Fibroblast of mammary gland (primary cell): Measurements from ENCODE around the gene CALHM4.
A peak's percentile ranks its signal among the peaks of the same experiment; 100 is the strongest.

Source experiments
- DNase-seq: peaks from one replicate; pipeline ENCODE4 v3.0.0-alpha.2; 2010; ENCODE audit warnings: low read depth
- H3K4me3 ChIP-seq: 2 replicates; pipeline ENCODE4 v1.5.1; 2011; ENCODE audit warnings: low read depth, mild to moderate bottlenecking, low read length, moderate library complexity; ENCODE audit not compliant: control insufficient read depth
- CTCF ChIP-seq: conservative IDR thresholded peaks from 2 replicates; pipeline ENCODE4 v1.5.1; 2011; ENCODE audit warnings: low read depth, low read length, inconsistent platforms; ENCODE audit not compliant: control insufficient read depth, insufficient read depth

CALHM4 gene

DNA sequence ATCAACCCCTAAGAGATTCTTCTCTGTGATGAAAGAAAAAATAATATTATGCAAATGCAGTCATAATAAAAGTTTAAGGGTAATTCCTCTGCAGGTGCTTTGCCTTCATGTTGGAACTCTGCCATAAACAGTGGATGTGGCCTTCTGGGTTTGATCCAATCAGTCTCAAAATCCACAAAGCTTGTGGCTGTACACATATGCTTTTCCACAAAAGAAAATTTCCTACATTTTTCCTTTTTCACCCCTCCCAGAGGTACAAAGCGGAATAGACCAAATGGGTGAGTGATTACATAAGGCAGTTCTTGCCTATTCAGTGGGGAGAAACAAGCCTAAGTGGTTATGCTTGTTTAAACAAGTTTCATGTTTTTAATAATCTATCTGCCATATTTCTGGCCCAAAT is 25.4 kb upstream of the CALHM4 start:
- DNase-seq, result no peak

DNA sequence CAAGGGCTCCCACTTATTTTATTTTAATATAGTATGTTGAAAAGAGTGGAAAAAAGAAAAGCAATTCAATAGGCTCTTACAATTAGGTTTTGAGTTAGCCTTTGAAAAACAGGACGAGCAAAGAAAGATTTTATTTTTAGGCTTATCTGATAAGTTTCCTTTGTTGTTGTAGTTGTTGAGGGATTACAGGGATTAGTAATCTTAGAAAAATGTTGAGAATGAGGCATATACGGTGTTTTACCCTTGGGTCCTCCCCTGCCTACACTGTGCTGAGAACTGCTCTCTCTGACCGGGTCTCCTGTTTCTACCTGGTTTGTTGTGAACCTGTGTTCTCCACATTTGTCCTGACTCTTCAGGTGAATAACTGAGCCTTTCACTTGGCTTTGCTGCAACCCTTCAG is 24.8 kb upstream of the CALHM4 start:
- DNase-seq, result no peak
- no peak for TF ChIP-seq CTCF
- no peak overlapping the region for H3K4me3 ChIP-seq

More for the DNA sequence above, 25.4 kb upstream of the CALHM4 start:
- H3K4me3 ChIP-seq, result no peak overlapping the region
- TF ChIP-seq CTCF, result no peak

- no peak overlapping the region for H3K4me3 ChIP-seq
- no peak for TF ChIP-seq CTCF
- no peak for DNase-seq
Observed at GRCh38 chr6:116529466-116530290, 23.9 kb upstream of the CALHM4 start.

- TF ChIP-seq CTCF, result no peak
- DNase-seq, result no peak
- H3K4me3 ChIP-seq, result no peak overlapping the region
Observed at GRCh38 chr6:116530436-116530835, 23.1 kb upstream of the CALHM4 start.

DNA sequence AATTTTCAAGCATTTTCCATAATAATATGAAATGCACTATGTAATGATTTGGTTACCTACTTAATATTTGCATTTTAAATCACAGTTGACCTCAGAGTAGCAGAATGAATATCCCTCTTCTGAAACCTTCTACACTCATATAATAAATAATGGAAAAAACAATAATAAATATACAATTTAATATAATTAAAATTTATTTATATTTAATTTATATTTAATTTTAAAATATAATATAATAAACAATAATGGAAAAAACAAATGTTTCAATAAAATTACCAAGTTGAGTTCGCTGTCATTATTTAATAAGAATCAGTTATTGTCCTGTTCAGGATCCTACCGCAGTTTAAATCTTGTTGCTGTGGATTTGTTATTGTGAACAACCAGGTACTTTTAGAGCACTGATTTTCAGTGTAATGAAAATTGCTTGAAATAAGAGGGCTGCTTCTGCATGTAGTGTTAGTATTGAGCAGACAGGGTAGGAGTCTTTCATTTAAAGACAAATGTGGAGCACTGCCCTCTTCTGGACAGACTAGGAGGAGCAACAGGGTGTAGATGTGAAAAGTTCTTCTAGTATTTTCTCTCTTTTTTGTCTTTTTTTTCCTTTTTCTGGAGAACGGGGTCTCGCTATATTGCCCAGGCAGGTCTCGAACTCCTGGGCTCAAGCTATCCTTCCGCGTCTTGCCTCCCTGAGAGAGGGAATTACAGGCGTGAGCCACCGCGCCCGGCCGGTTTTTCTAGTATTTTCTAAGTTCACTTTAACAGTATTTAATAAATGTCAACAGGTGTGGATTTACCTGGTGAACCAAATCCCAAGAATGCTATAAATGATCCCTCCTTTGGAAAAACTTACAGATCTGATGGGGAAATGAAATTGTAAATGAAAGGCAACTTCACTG is 21.6 kb upstream of the CALHM4 start:
- no peak overlapping the region for H3K4me3 ChIP-seq
- TF ChIP-seq CTCF, result peak; percentile 88
- DNase-seq, result peak; percentile 80

DNA sequence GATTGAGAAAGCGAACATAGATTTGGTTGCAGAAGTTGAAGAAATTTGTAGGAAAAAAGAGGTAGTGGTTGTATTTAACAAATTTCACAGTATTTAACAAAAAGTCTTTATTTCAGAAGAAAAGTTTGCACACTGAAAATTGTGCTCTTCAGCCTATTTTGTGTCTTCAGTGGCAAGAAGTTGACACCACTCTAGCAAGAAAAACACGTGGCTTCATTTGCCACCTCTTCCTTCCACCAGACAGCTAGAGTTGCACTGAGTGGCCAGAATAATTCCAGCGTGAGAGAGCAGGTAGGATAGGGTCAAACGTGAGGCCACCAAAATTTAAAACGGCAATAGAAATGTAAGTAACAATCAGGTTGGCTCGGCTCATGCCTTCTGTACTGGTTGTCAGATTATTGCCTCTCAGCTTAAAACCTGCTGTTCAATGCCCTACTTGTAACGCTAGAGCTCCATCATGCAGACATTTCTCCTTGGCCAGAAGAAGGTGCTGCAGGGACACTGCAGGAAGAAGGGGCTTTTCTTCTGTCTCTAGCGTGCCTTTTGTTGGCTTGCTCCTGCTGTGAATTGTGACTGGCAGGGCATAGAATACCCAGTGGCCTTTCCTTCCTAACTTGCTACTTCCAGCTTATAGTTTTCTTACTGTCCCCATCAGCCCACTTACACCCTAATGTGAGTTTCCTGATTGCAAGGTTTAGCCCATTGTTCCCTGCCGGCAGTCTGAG is 20.2 kb upstream of the CALHM4 start:
- TF ChIP-seq CTCF, result no peak
- H3K4me3 ChIP-seq, result no peak overlapping the region
- DNase-seq, result no peak
